ENCODE measurements around the gene DOHH.

DNA sequence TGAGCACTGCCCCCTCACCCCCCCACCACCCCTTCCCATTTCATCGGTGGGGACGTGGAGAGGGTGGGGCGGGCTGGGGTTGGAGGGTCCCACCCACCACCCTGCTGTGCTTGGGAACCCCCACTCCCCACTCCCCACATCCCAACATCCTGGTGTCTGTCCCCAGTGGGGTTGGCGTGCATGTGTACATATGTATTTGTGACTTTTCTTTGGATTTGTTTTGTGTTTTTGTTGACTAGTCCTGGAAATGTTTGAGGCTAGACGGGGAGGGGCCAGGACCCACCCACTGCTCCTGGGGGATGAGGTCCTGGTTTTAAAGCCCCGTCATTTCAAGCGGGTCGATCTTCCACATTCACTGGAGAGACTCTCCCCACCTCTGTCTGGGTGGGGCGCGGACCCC lies 35.5 kb upstream of the DOHH start:
- TF ChIP-seq CTCF (IDR thresholded peaks at IDR 0.05) (no peak), POLR2A (IDR thresholded peaks at IDR 0.05; ENCODE audit: low read depth) (no peak), POLR2AphosphoS5 (IDR thresholded peaks at IDR 0.05) (no peak)

Measured in esophagus muscularis mucosa (tissue), 3 donors.